NCI-H524 (cell line): ENCODE results near the gene UGGT1.
A peak's percentile ranks its signal among the peaks of the same experiment; 100 is the strongest.
"Not testable (repeated sequence)": the region's sequence is repeated elsewhere in the genome, so short reads cannot be mapped to it uniquely, and the experiment has no call there.

Experiments
- DNase-seq, 2 experiments: peaks; one replicate each; lab custom pipeline; 2025; lab: John Stamatoyannopoulos, UW

UGGT1 gene

GRCh38 chr2:128115921-128116623 lies 25.1 kb downstream of the UGGT1 start:
- DNase-seq, result no peak

GRCh38 chr2:128134573-128134972 lies 43.6 kb downstream of the UGGT1 start:
- no peak for DNase-seq

- no peak for DNase-seq
Observed at GRCh38 chr2:128137094-128137616, 46.2 kb downstream of the UGGT1 start.

- no peak for DNase-seq
Observed at GRCh38 chr2:128139624-128140023, 48.6 kb downstream of the UGGT1 start.

- no peak for DNase-seq
Observed at GRCh38 chr2:128145651-128146050, 54.7 kb downstream of the UGGT1 start.

- DNase-seq, result no peak
Observed at GRCh38 chr2:128153786-128154185, 62.8 kb downstream of the UGGT1 start.

GRCh38 chr2:128154225-128154624 lies 63.2 kb downstream of the UGGT1 start:
- no peak for DNase-seq

- DNase-seq, result no peak
Observed at GRCh38 chr2:128155970-128156369, 65.0 kb downstream of the UGGT1 start.

GRCh38 chr2:128156812-128157211 lies 65.8 kb downstream of the UGGT1 start:
- no peak for DNase-seq

- no peak for DNase-seq
Observed at GRCh38 chr2:128157644-128158043, 66.6 kb downstream of the UGGT1 start.

- no peak for DNase-seq
Observed at GRCh38 chr2:128158176-128158575, 67.2 kb downstream of the UGGT1 start.

- DNase-seq, result no peak
Observed at GRCh38 chr2:128159437-128159836, 68.4 kb downstream of the UGGT1 start.

- DNase-seq, result no peak
Observed at GRCh38 chr2:128160616-128161275, 69.7 kb downstream of the UGGT1 start.

- no peak for DNase-seq
Observed at GRCh38 chr2:128162266-128162665, 71.3 kb downstream of the UGGT1 start.

- DNase-seq, result no peak
Observed at GRCh38 chr2:128164311-128164710, 73.3 kb downstream of the UGGT1 start.

- DNase-seq, result peak in 1 of 2 experiments; percentile 2
Observed at GRCh38 chr2:128166746-128167353, 75.8 kb downstream of the UGGT1 start.

GRCh38 chr2:128169094-128169493 lies 78.1 kb downstream of the UGGT1 start:
- DNase-seq, result no peak

GRCh38 chr2:128169497-128169896 lies 78.5 kb downstream of the UGGT1 start:
- no peak for DNase-seq

GRCh38 chr2:128169933-128170709 lies 79.1 kb downstream of the UGGT1 start:
- DNase-seq, result no peak

GRCh38 chr2:128170776-128171175 lies 79.8 kb downstream of the UGGT1 start:
- no peak for DNase-seq

GRCh38 chr2:128172191-128172590 lies 81.2 kb downstream of the UGGT1 start:
- peak; percentile 15 to 45 for DNase-seq

GRCh38 chr2:128174067-128174466 lies 83.1 kb downstream of the UGGT1 start:
- not testable (repeated sequence) for DNase-seq
